ENCODE data around the gene RPAP2.

RPAP2 gene

GRCh38 chr1:92314024-92314423, 15.2 kb downstream of the RPAP2 start:
- Histone ChIP-seq H3K4me3 (replicated peaks; ENCODE audit: low read depth, low read length) (no peak overlapping the region), H3K27me3 (replicated peaks; ENCODE audit: control insufficient read depth, insufficient read depth, low read length) (no peaks in the 10 kb centered on the region), H3K36me3 (ENCODE audit: control insufficient read depth, insufficient read depth, low read length) (no peaks in the 10 kb centered on the region; the same call in 1 of the 2 replicates)
- no peak for DNase-seq (ENCODE audit: extremely low read depth, insufficient read length)
- TF ChIP-seq, protein P1, sequence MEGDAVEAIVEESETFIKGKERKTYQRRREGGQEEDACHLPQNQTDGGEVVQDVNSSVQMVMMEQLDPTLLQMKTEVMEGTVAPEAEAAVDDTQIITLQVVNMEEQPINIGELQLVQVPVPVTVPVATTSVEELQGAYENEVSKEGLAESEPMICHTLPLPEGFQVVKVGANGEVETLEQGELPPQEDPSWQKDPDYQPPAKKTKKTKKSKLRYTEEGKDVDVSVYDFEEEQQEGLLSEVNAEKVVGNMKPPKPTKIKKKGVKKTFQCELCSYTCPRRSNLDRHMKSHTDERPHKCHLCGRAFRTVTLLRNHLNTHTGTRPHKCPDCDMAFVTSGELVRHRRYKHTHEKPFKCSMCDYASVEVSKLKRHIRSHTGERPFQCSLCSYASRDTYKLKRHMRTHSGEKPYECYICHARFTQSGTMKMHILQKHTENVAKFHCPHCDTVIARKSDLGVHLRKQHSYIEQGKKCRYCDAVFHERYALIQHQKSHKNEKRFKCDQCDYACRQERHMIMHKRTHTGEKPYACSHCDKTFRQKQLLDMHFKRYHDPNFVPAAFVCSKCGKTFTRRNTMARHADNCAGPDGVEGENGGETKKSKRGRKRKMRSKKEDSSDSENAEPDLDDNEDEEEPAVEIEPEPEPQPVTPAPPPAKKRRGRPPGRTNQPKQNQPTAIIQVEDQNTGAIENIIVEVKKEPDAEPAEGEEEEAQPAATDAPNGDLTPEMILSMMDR (IDR thresholded peaks at IDR 0.05; ENCODE audit: insufficient read depth, low read length, poor library complexity, severe bottlenecking) = no peak

GRCh38 chr1:92315766-92316599, 17.1 kb downstream of the RPAP2 start:
- Histone ChIP-seq H3K36me3 (ENCODE audit: control insufficient read depth, insufficient read depth, low read length) (no peaks in the 10 kb centered on the region; the same call in 1 of the 2 replicates), H3K27me3 (replicated peaks; ENCODE audit: control insufficient read depth, insufficient read depth, low read length) (no peaks in the 10 kb centered on the region), H3K4me3 (replicated peaks; ENCODE audit: low read depth, low read length) (no peak overlapping the region)
- TF ChIP-seq, protein P1 (IDR thresholded peaks at IDR 0.05; ENCODE audit: insufficient read depth, low read length, poor library complexity, severe bottlenecking) = no peak
- no peak for DNase-seq (ENCODE audit: extremely low read depth, insufficient read length)

DNA sequence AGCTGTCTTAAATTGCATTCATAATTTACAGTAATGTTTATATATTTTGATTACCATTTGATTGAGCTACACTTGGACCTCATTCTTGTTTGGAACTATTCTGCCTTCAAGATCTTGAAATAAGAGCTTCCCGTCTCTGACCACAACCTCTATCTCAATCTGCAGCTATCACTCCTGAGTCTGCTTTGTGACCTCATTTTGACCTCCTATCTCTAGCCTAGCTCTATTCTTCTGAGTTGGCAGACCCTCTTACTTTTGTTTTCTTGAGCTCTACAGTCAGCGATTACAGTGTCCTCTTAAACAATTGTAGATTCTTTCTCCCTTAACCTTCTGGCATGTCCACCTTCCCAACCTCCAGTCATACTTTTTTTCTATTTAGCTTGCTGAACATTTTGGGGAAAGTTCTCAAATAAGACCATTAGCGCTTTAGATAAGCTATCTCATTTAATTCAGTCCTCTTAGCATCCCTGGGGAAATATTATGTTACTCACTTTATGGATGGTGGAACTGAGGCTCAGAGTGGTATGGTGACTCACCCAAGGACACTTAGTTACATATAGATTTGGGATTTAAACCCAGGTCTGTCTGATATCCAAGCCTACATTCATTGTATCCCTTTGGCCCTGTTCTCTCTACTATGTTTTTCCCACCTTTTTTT, 19.1 kb downstream of the RPAP2 start:
- Histone ChIP-seq H3K27me3 (replicated peaks; ENCODE audit: control insufficient read depth, insufficient read depth, low read length) (no peaks in the 10 kb centered on the region), H3K4me3 (replicated peaks; ENCODE audit: low read depth, low read length) (no peak overlapping the region), H3K36me3 (ENCODE audit: control insufficient read depth, insufficient read depth, low read length) (no peaks in the 10 kb centered on the region)
- TF ChIP-seq, protein P1 (IDR thresholded peaks at IDR 0.05; ENCODE audit: insufficient read depth, low read length, poor library complexity, severe bottlenecking) = no peak
- DNase-seq (ENCODE audit: extremely low read depth, insufficient read length) = no peak

- H3K27me3 ChIP-seq (replicated peaks; ENCODE audit: control insufficient read depth, insufficient read depth, low read length) = no peaks in the 10 kb centered on the region
- no peak overlapping the region for H3K4me3 ChIP-seq (replicated peaks; ENCODE audit: low read depth, low read length)
- DNase-seq (ENCODE audit: extremely low read depth, insufficient read length) = no peak
- TF ChIP-seq, protein P1 (IDR thresholded peaks at IDR 0.05; ENCODE audit: insufficient read depth, low read length, poor library complexity, severe bottlenecking) = no peak
- peaks cover 5% of the 10 kb centered on the region for H3K36me3 ChIP-seq (ENCODE audit: control insufficient read depth, insufficient read depth, low read length)
These were observed 24.9 kb downstream of the RPAP2 start for GRCh38 chr1:92323473-92324453.

DNA sequence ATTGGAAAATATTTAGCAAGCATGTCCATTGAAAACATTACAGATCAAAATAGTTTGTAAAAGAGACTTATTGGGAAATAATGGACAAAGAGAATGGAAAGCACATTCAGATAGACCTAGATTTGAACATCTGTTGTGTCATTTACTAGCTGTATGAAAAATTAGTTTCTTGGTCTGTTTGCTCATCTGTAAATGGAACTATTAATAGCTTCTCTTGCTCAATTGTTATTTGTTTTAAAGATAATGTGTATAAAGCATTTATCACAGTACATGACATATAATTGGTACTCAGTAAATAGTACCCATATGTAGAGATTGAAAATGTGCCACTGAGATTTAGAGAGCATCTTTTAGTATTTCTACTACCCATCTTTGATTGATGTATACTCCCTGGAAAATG, 25.9 kb downstream of the RPAP2 start:
- no peak for DNase-seq (ENCODE audit: extremely low read depth, insufficient read length)
- Histone ChIP-seq H3K4me3 (replicated peaks; ENCODE audit: low read depth, low read length) (no peak overlapping the region), H3K27me3 (replicated peaks; ENCODE audit: control insufficient read depth, insufficient read depth, low read length) (no peaks in the 10 kb centered on the region), H3K36me3 (ENCODE audit: control insufficient read depth, insufficient read depth, low read length) (peaks cover 5% of the 10 kb centered on the region)
- TF ChIP-seq, protein P1 (IDR thresholded peaks at IDR 0.05; ENCODE audit: insufficient read depth, low read length, poor library complexity, severe bottlenecking) = no peak
